Measurements from ENCODE around the gene AP1G1. TPM values are rescaled to one million over a fixed set of nuclear protein-coding genes. Genes with fewer than 3 reads are reported as not detected.

AP1G1 gene
- total and polyA plus RNA-seq, 2 experiments from 2014 or later = 25.8 to 51.8 TPM

DNA sequence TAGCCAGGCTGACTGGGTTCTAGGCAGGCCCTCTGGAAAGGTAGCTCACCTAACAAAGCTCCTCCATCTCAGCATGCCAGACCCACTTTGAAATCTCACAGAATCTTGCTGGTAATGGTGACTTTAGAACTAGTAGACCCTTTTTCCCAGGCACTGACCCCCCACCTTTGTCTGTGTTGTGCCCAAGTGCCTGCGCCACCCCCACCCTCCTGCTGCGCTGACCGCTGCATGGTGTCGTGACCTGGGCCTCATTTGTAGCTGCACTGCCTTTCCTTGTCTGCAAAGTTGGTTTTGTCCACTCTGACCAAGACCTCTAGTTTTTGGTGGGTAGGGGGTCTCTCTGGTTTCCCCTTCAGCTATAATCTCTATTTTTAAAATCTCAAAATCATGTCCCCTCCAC, 43.9 kb upstream of the AP1G1 start:
- Histone ChIP-seq H3K4me3 (no peak overlapping the region), H3K27ac (no peak overlapping the region), H3K36me3 (ENCODE audit: low read depth) (peaks cover 16% of the 10 kb centered on the region; the same call in 1 of the 2 replicates), H3F3A (ENCODE audit: insufficient read depth) (no peaks in the 10 kb centered on the region), H3K9ac (no peak overlapping the region), H3K27me3 (replicated peaks; ENCODE audit: insufficient read depth) (no peaks in the 10 kb centered on the region), H3K79me2 (ENCODE audit: insufficient read depth) (peaks cover 88% of the 10 kb centered on the region), H3K4me1 (ENCODE audit: insufficient read depth) (peaks cover 2% of the 10 kb centered on the region; the same call in 1 of the 2 replicates), H3K4me2 (ENCODE audit: unreplicated experiment) (no peak overlapping the region), H2AFZ (no peak overlapping the region), H3K9me2 (ENCODE audit: insufficient read depth) (no peaks in the 10 kb centered on the region), H4K20me1 (ENCODE audit: insufficient read depth) (0 out of 2 replicates have a peak, but pooled peaks cover 1% of the 10 kb centered on the region), H3K9me3 (ENCODE audit: low read depth) (no peaks in the 10 kb centered on the region)
- WGBS, 2 experiments (ENCODE audit: low coverage in 1 of 2, low lambda C conversion rate in 2 of 2, missing lambda C conversion rate in 2 of 2) = 99 to 100% methylated on average over 4 of the region's 4 CpGs
- no peak for DNase-seq
- TF ChIP-seq EZH2phosphoT487 (IDR thresholded peaks at IDR 0.05; ENCODE audit: insufficient read depth, low read depth) (no peak), EZH2 (IDR thresholded peaks at IDR 0.05; ENCODE audit: insufficient read depth, poor library complexity, severe bottlenecking) (no peak)
- in situ Hi-C loops (cut with MboI) = no loop called here

DNA sequence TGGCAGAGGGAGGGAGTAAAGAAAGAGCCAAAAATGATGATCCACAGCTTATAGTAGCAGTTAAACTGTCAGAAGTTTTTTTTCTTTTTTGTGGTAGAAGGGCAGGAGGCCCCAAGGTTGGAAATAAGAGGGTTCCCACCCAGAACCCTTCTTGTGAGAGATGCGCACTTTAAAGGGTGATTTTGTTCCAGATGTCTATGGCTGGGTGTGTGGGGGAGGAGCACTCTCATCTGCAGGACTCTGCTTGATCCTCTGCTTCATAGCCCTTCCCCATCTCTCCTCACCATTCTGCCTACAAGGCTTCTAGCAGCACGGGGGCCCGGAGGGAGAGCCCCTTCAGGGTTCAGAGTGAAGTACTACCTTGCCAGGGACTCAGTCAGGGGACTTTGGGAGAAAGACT, 43.5 kb upstream of the AP1G1 start:
- Histone ChIP-seq H3K9me3 (ENCODE audit: low read depth) (no peaks in the 10 kb centered on the region), H2AFZ (no peak overlapping the region), H3K4me1 (ENCODE audit: insufficient read depth) (peaks cover 6% of the 10 kb centered on the region; the same call in 1 of the 2 replicates), H3K79me2 (ENCODE audit: insufficient read depth) (peaks cover 88% of the 10 kb centered on the region), H3K9ac (no peak overlapping the region), H3K4me2 (ENCODE audit: unreplicated experiment) (no peak overlapping the region), H3K36me3 (ENCODE audit: low read depth) (peaks cover 16% of the 10 kb centered on the region; the same call in 1 of the 2 replicates), H3K4me3 (no peak overlapping the region), H3F3A (ENCODE audit: insufficient read depth) (no peaks in the 10 kb centered on the region), H3K27ac (no peak overlapping the region), H3K9me2 (ENCODE audit: insufficient read depth) (no peaks in the 10 kb centered on the region), H4K20me1 (ENCODE audit: insufficient read depth) (0 out of 2 replicates have a peak, but pooled peaks cover 5% of the 10 kb centered on the region), H3K27me3 (replicated peaks; ENCODE audit: insufficient read depth) (no peaks in the 10 kb centered on the region)
- DNase-seq = no peak
- WGBS, 2 experiments (ENCODE audit: low coverage in 1 of 2, low lambda C conversion rate in 2 of 2, missing lambda C conversion rate in 2 of 2) = 40 to 44% methylated on average over 3 of the region's 3 CpGs
- TF ChIP-seq EZH2 (IDR thresholded peaks at IDR 0.05; ENCODE audit: insufficient read depth, poor library complexity, severe bottlenecking) = no peak
- TF ChIP-seq EZH2phosphoT487 (IDR thresholded peaks at IDR 0.05; ENCODE audit: insufficient read depth, low read depth) = no peak
- in situ Hi-C loops (cut with MboI) = no loop called here

DNA sequence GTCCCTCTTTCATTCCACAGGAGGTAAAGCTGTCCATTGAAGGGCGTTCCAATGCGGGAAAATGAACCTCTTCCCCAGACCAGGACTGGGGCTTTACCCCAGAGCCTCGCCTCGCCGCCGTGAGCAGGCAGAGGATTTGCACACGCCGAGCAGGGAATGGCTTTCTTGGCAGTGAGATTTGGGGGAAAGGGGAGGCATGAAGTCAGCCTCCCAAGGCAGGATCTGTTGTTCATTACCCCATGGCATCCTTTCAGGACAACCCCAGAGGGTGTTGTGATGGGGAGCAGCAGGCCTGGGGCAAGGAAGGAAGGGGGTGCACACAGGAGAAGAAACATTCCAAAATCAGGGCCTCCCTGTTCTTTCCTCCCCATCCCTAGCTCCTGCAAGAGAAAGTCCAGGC, 43.1 kb upstream of the AP1G1 start:
- TF ChIP-seq EZH2 (IDR thresholded peaks at IDR 0.05; ENCODE audit: insufficient read depth, poor library complexity, severe bottlenecking) (no peak), EZH2phosphoT487 (IDR thresholded peaks at IDR 0.05; ENCODE audit: insufficient read depth, low read depth) (no peak)
- 68% methylated on average over 8 of the region's 8 CpGs for WGBS, 2 experiments (ENCODE audit: low coverage in 1 of 2, low lambda C conversion rate in 2 of 2, missing lambda C conversion rate in 2 of 2)
- H3K9me3 ChIP-seq (ENCODE audit: low read depth) = no peaks in the 10 kb centered on the region
- in situ Hi-C loops (cut with MboI) = no loop called here
- no peaks in the 10 kb centered on the region for H3F3A ChIP-seq (ENCODE audit: insufficient read depth)
- peaks cover 10% of the 10 kb centered on the region; the same call in 1 of the 2 replicates for H3K4me1 ChIP-seq (ENCODE audit: insufficient read depth)
- H3K36me3 ChIP-seq (ENCODE audit: low read depth) = peaks cover 16% of the 10 kb centered on the region; the same call in 1 of the 2 replicates
- H3K4me3 ChIP-seq = no peak overlapping the region
- no peak overlapping the region for H2AFZ ChIP-seq
- no peak overlapping the region for H3K27ac ChIP-seq
- DNase-seq = no peak
- H3K9me2 ChIP-seq (ENCODE audit: insufficient read depth) = no peaks in the 10 kb centered on the region
- H3K27me3 ChIP-seq (replicated peaks; ENCODE audit: insufficient read depth) = no peaks in the 10 kb centered on the region
- H4K20me1 ChIP-seq (ENCODE audit: insufficient read depth) = 0 out of 2 replicates have a peak, but pooled peaks cover 5% of the 10 kb centered on the region
- no peak overlapping the region for H3K4me2 ChIP-seq (ENCODE audit: unreplicated experiment)
- no peak overlapping the region for H3K9ac ChIP-seq
- H3K79me2 ChIP-seq (ENCODE audit: insufficient read depth) = peaks cover 88% of the 10 kb centered on the region

DNA sequence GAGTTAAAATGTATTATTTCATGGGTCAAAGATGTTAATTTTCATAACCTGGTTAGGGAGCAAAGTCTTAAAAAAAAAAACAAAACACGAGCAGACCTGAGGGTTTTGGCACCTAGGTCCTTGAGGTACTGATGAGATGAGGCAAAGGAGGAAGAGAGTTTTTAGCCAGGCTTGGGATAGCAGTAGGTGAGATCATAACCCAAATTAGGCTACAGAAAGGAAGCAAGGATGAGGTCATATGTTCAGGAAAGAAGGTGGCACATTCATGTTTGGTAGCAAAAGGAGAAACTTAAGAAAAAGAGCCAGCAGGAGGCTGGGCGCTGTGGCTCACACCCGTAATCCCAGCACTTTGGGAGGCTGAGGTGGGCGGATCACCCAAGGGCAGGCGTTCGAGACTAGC, 40.0 kb upstream of the AP1G1 start:
- H3K27me3 ChIP-seq (replicated peaks; ENCODE audit: insufficient read depth) = no peaks in the 10 kb centered on the region
- WGBS, 2 experiments (ENCODE audit: low coverage in 1 of 2, low lambda C conversion rate in 2 of 2, missing lambda C conversion rate in 2 of 2) = 90 to 95% methylated on average over 6 of the region's 6 CpGs
- H3K4me3 ChIP-seq = no peak overlapping the region
- H3K4me2 ChIP-seq (ENCODE audit: unreplicated experiment) = no peak overlapping the region
- H3K36me3 ChIP-seq (ENCODE audit: low read depth) = peaks cover 16% of the 10 kb centered on the region; the same call in 1 of the 2 replicates
- H3K9ac ChIP-seq = no peak overlapping the region
- H3F3A ChIP-seq (ENCODE audit: insufficient read depth) = no peaks in the 10 kb centered on the region
- no peak for DNase-seq
- H4K20me1 ChIP-seq (ENCODE audit: insufficient read depth) = 0 out of 2 replicates have a peak, but pooled peaks cover 5% of the 10 kb centered on the region
- H3K79me2 ChIP-seq (ENCODE audit: insufficient read depth) = peaks cover 66% of the 10 kb centered on the region
- no peak for TF ChIP-seq EZH2phosphoT487 (IDR thresholded peaks at IDR 0.05; ENCODE audit: insufficient read depth, low read depth)
- no peak for TF ChIP-seq EZH2 (IDR thresholded peaks at IDR 0.05; ENCODE audit: insufficient read depth, poor library complexity, severe bottlenecking)
- H3K4me1 ChIP-seq (ENCODE audit: insufficient read depth) = peaks cover 11% of the 10 kb centered on the region; the same call in 1 of the 2 replicates
- in situ Hi-C loops (cut with MboI) = no loop called here
- H3K27ac ChIP-seq = no peak overlapping the region
- no peaks in the 10 kb centered on the region for H3K9me2 ChIP-seq (ENCODE audit: insufficient read depth)
- H3K9me3 ChIP-seq (ENCODE audit: low read depth) = no peaks in the 10 kb centered on the region
- H2AFZ ChIP-seq = no peak overlapping the region

Measured in GM23248 (cell line).